Mesendoderm (in vitro differentiated cells): ENCODE measurements around the gene E2F7.
A peak's percentile ranks its signal among the peaks of the same experiment; 100 is the strongest.
"Not testable (repeated sequence)": the region's sequence is repeated elsewhere in the genome, so short reads cannot be mapped to it uniquely, and the experiment has no call there.

ENCODE experiments used
- DNase-seq: peaks from one replicate; pipeline ENCODE4 v3.0.0; 2013
- H2AK5ac ChIP-seq: 2 replicates; pipeline ENCODE4 v1.6.1; 2013; ENCODE audit warnings: low read length, inconsistent platforms
- H2BK120ac ChIP-seq: 2 replicates; pipeline ENCODE4 v1.6.1; 2013; ENCODE audit warnings: low read depth, mild to moderate bottlenecking, low read length, moderate library complexity, mixed read lengths
- H2BK15ac ChIP-seq: replicated peaks from 2 replicates; pipeline ENCODE4 v1.6.1; 2013; ENCODE audit warnings: low read depth, mild to moderate bottlenecking, moderate library complexity
- H2BK5ac ChIP-seq: 2 replicates; pipeline ENCODE4 v1.6.1; 2013; ENCODE audit warnings: low read length, inconsistent platforms
- H3K18ac ChIP-seq: 2 replicates; pipeline ENCODE4 v1.6.1; 2013; ENCODE audit warnings: mild to moderate bottlenecking, low read length, mixed read lengths
- H3K23ac ChIP-seq: one replicate; pipeline ENCODE4 v1.6.1; 2013; ENCODE audit warnings: low read length
- H3K27ac ChIP-seq: 2 replicates; pipeline ENCODE4 v1.5.1; 2013; ENCODE audit warnings: low read depth, mild to moderate bottlenecking, inconsistent platforms, low read length, moderate library complexity
- H3K27me3 ChIP-seq: 2 replicates; pipeline ENCODE4 v1.6.1; 2013; ENCODE audit warnings: low read length, control low read depth, mild to moderate bottlenecking, inconsistent platforms; ENCODE audit not compliant: insufficient read depth, poor library complexity
- H3K36me3 ChIP-seq: 2 replicates; pipeline ENCODE4 v1.6.1; 2013; ENCODE audit warnings: low read length, inconsistent platforms; ENCODE audit not compliant: control insufficient read depth, insufficient read depth
- H3K4ac ChIP-seq: one replicate; pipeline ENCODE4 v1.6.1; 2013; ENCODE audit warnings: low read depth, mild to moderate bottlenecking, low read length, moderate library complexity
- H3K4me1 ChIP-seq: 2 replicates; pipeline ENCODE4 v1.6.1; 2013; ENCODE audit warnings: low read depth, low read length, inconsistent platforms; ENCODE audit not compliant: control insufficient read depth
- H3K4me2 ChIP-seq: 2 replicates; pipeline ENCODE4 v1.6.1; 2013; ENCODE audit warnings: low read length
- H3K4me3 ChIP-seq: 2 replicates; pipeline ENCODE4 v1.5.1; 2013; ENCODE audit warnings: mild to moderate bottlenecking, low read length
- H3K56ac ChIP-seq: one replicate; pipeline ENCODE4 v1.6.1; 2013; ENCODE audit warnings: low read length
- H3K79me1 ChIP-seq: 2 replicates; pipeline ENCODE4 v1.6.1; 2013; ENCODE audit warnings: low read length, inconsistent platforms
- H3K79me2 ChIP-seq: 2 replicates; pipeline ENCODE4 v1.6.1; 2013; ENCODE audit warnings: mild to moderate bottlenecking, low read length; ENCODE audit not compliant: control insufficient read depth, insufficient read depth
- H3K9ac ChIP-seq: 2 replicates; pipeline ENCODE4 v1.6.1; 2013; ENCODE audit warnings: low read length, inconsistent platforms
- H4K5ac ChIP-seq: one replicate; pipeline ENCODE4 v1.6.1; 2013; ENCODE audit warnings: low read length
- H4K8ac ChIP-seq: one replicate; pipeline ENCODE4 v1.6.1; 2013; ENCODE audit warnings: low read depth, mild to moderate bottlenecking, control low read depth, low read length, moderate library complexity
- WGBS: extraction: QIAGEN DNeasy Blood & Tissue Kit; methylation state at CpG from one replicate; pipeline ENCODE4 v1.1.7; 2013; ENCODE audit warnings: low lambda C conversion rate, missing lambda C conversion rate; ENCODE audit not compliant: insufficient coverage; ENCODE audit errors: extremely low coverage; 5-methylcytosine and 5-hydroxymethylcytosine counted together

E2F7 gene

DNA sequence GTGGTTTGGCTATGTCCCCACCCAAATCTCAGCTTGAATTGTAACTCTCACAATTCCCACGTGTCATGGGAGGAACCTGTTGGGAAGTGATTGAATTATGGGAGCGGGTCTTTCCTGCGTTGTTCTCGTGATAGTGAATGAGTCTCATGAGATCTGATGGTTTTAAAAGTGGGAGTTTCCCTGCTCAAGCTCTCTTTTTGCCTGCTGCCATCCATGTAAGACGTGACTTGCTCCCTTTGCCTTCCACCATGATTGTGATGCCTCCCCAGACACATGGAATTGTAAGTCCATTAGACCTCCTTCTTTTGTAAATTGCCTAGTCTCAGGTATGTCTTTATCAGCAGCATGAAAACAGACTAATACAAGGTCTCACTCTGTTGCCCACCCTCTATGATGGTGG lies 8.5 kb upstream of the E2F7 start:
- not testable (repeated sequence) for H3K4me3 ChIP-seq, H3K9ac ChIP-seq, H2AK5ac ChIP-seq, H4K5ac ChIP-seq, H2BK15ac ChIP-seq, H3K27ac ChIP-seq, H3K18ac ChIP-seq, H3K36me3 ChIP-seq, H2BK120ac ChIP-seq, H4K8ac ChIP-seq, H2BK5ac ChIP-seq, DNase-seq, H3K4ac ChIP-seq, H3K4me1 ChIP-seq, H3K56ac ChIP-seq, H3K4me2 ChIP-seq, H3K79me2 ChIP-seq, H3K23ac ChIP-seq, H3K79me1 ChIP-seq, H3K27me3 ChIP-seq
- no CpG with 5 or more reads among the region's 5 CpGs for whole genome bisulfite sequencing

DNA sequence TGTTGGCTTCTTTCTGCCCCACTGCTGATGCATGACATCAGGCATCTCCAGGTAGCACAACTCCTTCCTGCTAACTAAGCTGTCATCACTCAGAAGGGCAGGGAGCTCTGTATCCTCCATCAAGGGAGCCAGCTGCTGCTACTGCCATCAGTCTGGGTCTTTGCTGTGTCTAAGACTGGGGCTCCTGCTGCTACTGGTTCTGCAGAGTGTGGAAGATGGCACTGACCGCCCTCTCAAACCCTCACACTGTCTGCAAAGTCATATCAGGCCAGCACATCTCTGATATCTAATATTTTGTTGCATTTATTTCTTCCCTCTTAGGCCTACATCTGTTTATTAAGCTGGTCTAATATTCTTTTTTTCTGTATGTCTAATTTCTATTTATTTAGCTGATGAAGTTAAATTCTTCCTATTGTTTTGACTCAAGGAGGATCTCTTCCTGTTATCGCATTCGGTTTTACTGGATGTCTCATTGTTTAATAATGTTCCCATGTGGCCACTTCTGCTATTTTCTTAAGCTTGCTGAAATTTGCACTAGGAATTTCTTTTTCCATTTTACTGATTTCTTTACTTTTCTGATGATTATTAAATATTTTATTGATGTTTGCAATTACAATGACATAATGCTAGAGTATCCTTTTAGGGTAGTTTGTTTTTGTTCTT lies 7.6 kb upstream of the E2F7 start:
- Histone ChIP-seq H3K27ac (no peak overlapping the region), H2BK5ac (no peak overlapping the region)
- DNase-seq: no peak

DNA sequence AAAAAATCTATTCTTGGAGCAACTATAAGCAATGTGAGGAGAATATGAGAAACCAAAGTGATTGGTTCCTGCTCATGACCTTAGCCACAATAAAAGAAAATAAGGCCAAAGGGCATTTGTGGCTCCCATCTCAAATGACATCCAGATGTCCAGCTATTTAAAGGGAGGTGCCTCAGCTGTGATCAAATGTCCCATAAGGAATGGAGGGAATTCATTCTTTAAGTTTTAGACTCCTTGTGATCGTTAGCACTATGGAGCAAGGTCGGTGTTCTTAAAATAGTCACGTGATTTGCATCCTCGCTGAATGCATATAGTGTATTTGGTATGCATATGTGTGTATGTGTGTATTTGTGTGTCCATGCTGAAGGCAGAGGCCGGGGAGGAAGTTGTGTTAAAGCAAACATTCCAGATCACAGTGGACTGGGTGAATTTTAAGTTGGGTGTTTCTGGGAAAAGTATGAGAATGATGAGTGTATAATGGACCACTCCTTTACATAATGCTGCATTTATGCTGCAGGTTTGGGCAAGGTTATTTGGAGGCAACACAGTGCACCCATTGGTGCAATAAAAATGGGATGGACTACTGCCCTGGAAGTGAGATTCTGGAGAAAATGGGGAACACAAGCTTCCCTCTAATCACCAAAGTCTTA lies 5.6 kb upstream of the E2F7 start:
- Histone ChIP-seq H3K23ac (no peak overlapping the region), H3K27ac (no peak overlapping the region), H3K79me1 (no peaks in the 10 kb centered on the region), H3K79me2 (no peaks in the 10 kb centered on the region), H3K36me3 (no peaks in the 10 kb centered on the region), H4K8ac (no peak overlapping the region), H3K27me3 (no peaks in the 10 kb centered on the region), H2BK5ac (no peak overlapping the region), H3K18ac (no peak overlapping the region), H2BK15ac (no peak overlapping the region), H2AK5ac (no peak overlapping the region), H2BK120ac (no peak overlapping the region), H3K4me2 (no peak overlapping the region), H4K5ac (no peak overlapping the region), H3K4ac (no peak overlapping the region), H3K9ac (no peak overlapping the region), H3K4me3 (no peak overlapping the region), H3K56ac (no peak overlapping the region), H3K4me1 (no peaks in the 10 kb centered on the region)
- WGBS: no CpG with 5 or more reads among the region's 5 CpGs
- DNase-seq: no peak

More for the DNA sequence above, 7.6 kb upstream of the E2F7 start:
- Histone ChIP-seq H3K56ac (no peak overlapping the region), H3K18ac (no peak overlapping the region), H3K4me1 (no peaks in the 10 kb centered on the region), H3K23ac (no peak overlapping the region), H2BK120ac (no peak overlapping the region), H2AK5ac (no peak overlapping the region), H3K36me3 (no peaks in the 10 kb centered on the region), H3K79me1 (no peaks in the 10 kb centered on the region), H3K4ac (no peak overlapping the region), H4K8ac (no peak overlapping the region), H3K4me2 (no peak overlapping the region), H3K4me3 (no peak overlapping the region), H3K27me3 (no peaks in the 10 kb centered on the region), H3K79me2 (no peaks in the 10 kb centered on the region), H3K9ac (no peak overlapping the region), H4K5ac (no peak overlapping the region), H2BK15ac (no peak overlapping the region)
- no CpG with 5 or more reads among the region's 3 CpGs for WGBS

DNA sequence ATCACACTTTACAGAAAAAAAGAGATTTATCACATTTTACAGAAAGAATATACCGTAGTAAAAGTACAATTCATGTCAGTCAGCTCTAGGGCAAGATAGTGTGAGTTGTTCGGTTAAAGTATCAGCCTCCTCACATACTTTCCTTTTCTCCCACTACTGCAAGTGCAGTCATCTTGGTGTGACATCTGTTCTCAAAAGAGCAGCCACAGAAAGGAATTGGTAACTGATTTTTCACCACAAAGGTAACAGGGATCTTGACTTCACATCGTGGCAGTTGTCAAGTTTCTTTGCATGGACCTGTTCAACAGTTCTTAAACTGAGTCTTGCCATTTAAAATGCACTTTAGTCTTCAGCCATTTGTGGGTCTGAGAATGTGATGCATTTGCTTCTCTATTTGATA lies 5.0 kb upstream of the E2F7 start:
- Histone ChIP-seq H3K23ac (no peak overlapping the region), H3K9ac (no peak overlapping the region), H3K27ac (no peak overlapping the region), H3K4me3 (no peak overlapping the region), H2AK5ac (no peak overlapping the region), H3K27me3 (no peaks in the 10 kb centered on the region), H3K79me2 (no peaks in the 10 kb centered on the region), H2BK120ac (no peak overlapping the region), H3K36me3 (no peaks in the 10 kb centered on the region), H4K5ac (no peak overlapping the region), H4K8ac (no peak overlapping the region), H3K4me1 (no peaks in the 10 kb centered on the region), H2BK5ac (no peak overlapping the region), H3K56ac (no peak overlapping the region), H2BK15ac (no peak overlapping the region), H3K4ac (no peak overlapping the region), H3K4me2 (no peak overlapping the region), H3K18ac (no peak overlapping the region), H3K79me1 (no peaks in the 10 kb centered on the region)
- DNase-seq: no peak
- no CpG with 5 or more reads among the region's 3 CpGs for WGBS

DNA sequence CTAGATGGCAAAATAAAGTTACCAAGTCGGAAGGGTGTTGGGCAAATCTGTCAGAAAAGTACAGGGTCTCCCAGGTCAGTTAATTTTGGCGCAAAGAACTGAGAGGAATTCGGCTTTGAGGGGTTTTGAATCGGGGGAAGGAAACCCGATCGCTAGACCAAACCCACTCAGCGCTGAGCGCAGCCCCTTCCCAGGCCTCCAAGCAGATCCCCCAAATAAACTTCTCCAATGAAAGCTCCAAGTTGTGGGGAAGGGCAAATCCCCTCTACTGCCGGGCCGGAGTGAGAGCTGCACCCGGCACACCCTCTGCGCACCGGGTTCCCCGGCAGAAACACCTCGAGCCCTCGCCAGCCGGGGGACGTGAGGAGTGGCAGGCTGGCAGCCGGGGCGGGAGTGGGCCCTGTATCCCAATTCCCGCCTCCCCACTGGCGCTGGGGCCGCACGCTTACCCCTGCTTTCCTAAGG lies 441 bp downstream of the E2F7 start:
- H3K56ac ChIP-seq: peak overlapping the region; percentile 100
- H3K4me3 ChIP-seq: peak overlapping the region; percentile 90
- no peak overlapping the region for H2AK5ac ChIP-seq
- H3K27me3 ChIP-seq: no peaks in the 10 kb centered on the region
- H3K9ac ChIP-seq: peak overlapping the region; percentile 96
- WGBS: no CpG with 5 or more reads among the region's 24 CpGs
- H3K36me3 ChIP-seq: peaks cover 1% of the 10 kb centered on the region
- peak overlapping the region; percentile 99 for H3K27ac ChIP-seq
- peaks cover 2% of the 10 kb centered on the region for H3K4me1 ChIP-seq
- DNase-seq: no peak
- H3K23ac ChIP-seq: peak overlapping the region; percentile 98
- peak overlapping the region; percentile 71 for H3K18ac ChIP-seq
- peaks cover 5% of the 10 kb centered on the region for H3K79me2 ChIP-seq
- H2BK120ac ChIP-seq: no peak overlapping the region
- peak overlapping the region; percentile 54 for H3K4me2 ChIP-seq
- H2BK5ac ChIP-seq: peak overlapping the region; percentile 97
- no peak overlapping the region for H2BK15ac ChIP-seq
- no peak overlapping the region for H4K8ac ChIP-seq
- H3K79me1 ChIP-seq: peaks cover 12% of the 10 kb centered on the region
- H3K4ac ChIP-seq: peak overlapping the region; percentile 40
- no peak overlapping the region for H4K5ac ChIP-seq
